Activated CD8-positive, alpha-beta memory T cell treated with anti-CD3 and anti-CD28 coated beads, Interleukin-2, amount 10 ng/mL, durations not matched to agents 7 days and 5 days (primary cell): ENCODE results near the gene ULK4. TPM values are rescaled to one million over a fixed set of nuclear protein-coding genes. Genes with fewer than 3 reads are reported as not detected.

Experiments used
- ATAC-seq: fragments of 150-1000 bp; cut with Tn5 transposase; one replicate; pipeline ENCODE4 v1.10.0; 2021; ENCODE audit warnings: moderate library complexity
- CTCF ChIA-PET: fragments of 350-600 bp; sonication (Branson Sonifier 250); formaldehyde crosslinking; loops from one replicate; lab custom pipeline; 2021; ENCODE audit warnings: antibody characterized with exemption; lab: Charles Lee
- DNase-seq: peaks from one replicate; pipeline ENCODE4 v3.0.0-alpha.2; 2020
- H3K27ac Mint-ChIP-seq: one replicate; pipeline ENCODE4 v1.8.0; 2021; ENCODE audit warnings: mild to moderate bottlenecking, mixed read lengths
- H3K27me3 Mint-ChIP-seq: one replicate; pipeline ENCODE4 v1.8.0; 2021; ENCODE audit warnings: mixed read lengths
- H3K36me3 Mint-ChIP-seq: one replicate; pipeline ENCODE4 v1.8.0; 2021; ENCODE audit warnings: mild to moderate bottlenecking, mixed read lengths
- H3K4me1 Mint-ChIP-seq: one replicate; pipeline ENCODE4 v1.8.0; 2021; ENCODE audit warnings: mixed read lengths
- H3K4me3 Mint-ChIP-seq: one replicate; pipeline ENCODE4 v1.8.0; 2021; ENCODE audit warnings: mild to moderate bottlenecking, moderate library complexity, mixed read lengths
- H3K9me3 Mint-ChIP-seq: one replicate; pipeline ENCODE4 v1.8.0; 2022; ENCODE audit warnings: low read depth, mixed read lengths
- total RNA-seq, 2 experiments: library from RNA; stranded (reverse); gene quantifications; one replicate each; pipeline ENCODE4 v1.2.3, GENCODE V29; 2021

ULK4 gene
- total RNA-seq, 2 experiments from 2014 or later: 9.5 to 13.3 TPM

- H3K27ac Mint-ChIP-seq: no peak overlapping the region
- H3K27me3 Mint-ChIP-seq: no peaks in the 10 kb centered on the region
- no peak overlapping the region for H3K4me3 Mint-ChIP-seq
- H3K9me3 Mint-ChIP-seq: no peaks in the 10 kb centered on the region
- DNase-seq (no peak), ATAC-seq (no peak)
- peaks cover 57% of the 10 kb centered on the region for H3K4me1 Mint-ChIP-seq
- CTCF ChIA-PET: no interaction called here
- H3K36me3 Mint-ChIP-seq: peaks cover 39% of the 10 kb centered on the region
Observed at GRCh38 chr3:41208507-41209220, 753.2 kb downstream of the ULK4 start.

GRCh38 chr3:41207355-41207754 lies 754.5 kb downstream of the ULK4 start:
- no peak for ATAC-seq
- no peaks in the 10 kb centered on the region for H3K9me3 Mint-ChIP-seq
- H3K27me3 Mint-ChIP-seq: no peaks in the 10 kb centered on the region
- H3K36me3 Mint-ChIP-seq: peaks cover 36% of the 10 kb centered on the region
- H3K27ac Mint-ChIP-seq: no peak overlapping the region
- DNase-seq: no peak
- H3K4me1 Mint-ChIP-seq: peaks cover 54% of the 10 kb centered on the region
- H3K4me3 Mint-ChIP-seq: no peak overlapping the region
- CTCF ChIA-PET: no interaction called here

GRCh38 chr3:41205591-41205990 lies 756.3 kb downstream of the ULK4 start:
- CTCF ChIA-PET: no interaction called here
- ATAC-seq (no peak), DNase-seq (no peak)
- H3K4me1 Mint-ChIP-seq: peaks cover 61% of the 10 kb centered on the region
- H3K36me3 Mint-ChIP-seq: peaks cover 31% of the 10 kb centered on the region
- H3K4me3 Mint-ChIP-seq: no peak overlapping the region
- no peak overlapping the region for H3K27ac Mint-ChIP-seq
- no peaks in the 10 kb centered on the region for H3K9me3 Mint-ChIP-seq
- no peaks in the 10 kb centered on the region for H3K27me3 Mint-ChIP-seq

DNA sequence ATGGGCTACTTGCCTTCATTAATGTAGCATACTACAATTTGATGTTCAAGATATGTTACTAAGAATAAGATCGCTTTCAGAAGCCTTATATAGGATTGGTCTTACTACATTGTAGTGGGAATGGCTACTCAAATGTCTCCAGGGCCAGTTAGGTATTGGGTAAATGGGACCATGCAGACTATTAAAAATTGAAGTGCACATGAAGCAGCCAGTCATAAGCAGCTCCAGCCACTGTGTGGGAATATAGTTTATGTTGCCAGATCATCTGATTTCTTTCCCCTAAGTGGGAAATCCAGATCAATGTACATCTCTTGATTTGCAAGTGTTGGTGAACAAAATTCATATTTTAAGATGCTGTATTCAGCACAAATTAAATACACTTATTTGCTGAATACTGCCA lies 757.5 kb downstream of the ULK4 start:
- H3K4me3 Mint-ChIP-seq: no peak overlapping the region
- H3K4me1 Mint-ChIP-seq: peaks cover 60% of the 10 kb centered on the region
- CTCF ChIA-PET: no interaction called here
- H3K27ac Mint-ChIP-seq: no peak overlapping the region
- no peak for DNase-seq
- H3K9me3 Mint-ChIP-seq: no peaks in the 10 kb centered on the region
- no peaks in the 10 kb centered on the region for H3K27me3 Mint-ChIP-seq
- ATAC-seq: no peak
- peaks cover 27% of the 10 kb centered on the region for H3K36me3 Mint-ChIP-seq

- no peak for DNase-seq
- no peak for ATAC-seq
- Mint-ChIP-seq H3K36me3 (peaks cover 14% of the 10 kb centered on the region), H3K4me1 (peaks cover 55% of the 10 kb centered on the region), H3K27ac (no peak overlapping the region), H3K9me3 (no peaks in the 10 kb centered on the region), H3K4me3 (no peak overlapping the region), H3K27me3 (peaks cover 2% of the 10 kb centered on the region)
- CTCF ChIA-PET: interaction anchor here (0.7 kb wide), 1 partner anchor 373 kb away, joined by 3 read pairs; no protein-coding TSS in a partner anchor
Observed at GRCh38 chr3:41202834-41203345, 759.0 kb downstream of the ULK4 start.

DNA sequence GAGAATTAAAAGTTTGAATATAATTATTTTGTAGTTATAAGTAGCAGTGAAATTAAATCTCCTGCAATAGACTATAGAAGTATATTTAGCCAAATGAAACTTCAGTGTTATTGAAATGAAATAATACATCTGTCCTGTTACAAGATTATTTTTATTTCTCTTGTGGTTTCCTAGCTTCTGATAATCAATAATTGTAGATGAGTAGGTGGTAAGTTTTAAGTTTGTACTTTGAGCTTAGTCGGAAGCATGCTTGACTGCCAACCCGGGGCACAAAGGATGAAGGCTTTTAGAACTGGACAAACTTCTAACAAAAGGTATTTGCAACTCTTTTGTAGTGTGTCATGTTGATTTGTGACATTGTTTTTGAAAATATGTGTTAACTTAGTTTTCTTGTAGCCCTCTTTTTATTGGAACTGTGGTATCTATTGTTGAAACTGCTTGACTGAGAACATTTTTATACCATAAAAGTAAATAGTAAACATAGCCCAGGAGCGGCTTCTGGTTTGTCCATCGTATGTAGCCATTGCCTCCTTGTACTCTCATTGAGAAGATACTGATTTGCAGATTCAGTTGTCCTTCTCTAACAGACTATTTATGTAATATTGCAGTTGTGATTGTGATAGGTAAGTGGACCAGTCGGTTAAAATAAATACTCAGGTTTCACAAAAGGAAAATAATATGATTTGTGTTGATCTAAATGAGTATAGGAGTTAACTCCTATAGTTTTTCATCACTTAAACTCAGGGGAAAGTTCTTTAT lies 759.6 kb downstream of the ULK4 start:
- ATAC-seq: no peak
- peak overlapping the region; percentile 70 for H3K27ac Mint-ChIP-seq

GRCh38 chr3:41200669-41201021 lies 761.3 kb downstream of the ULK4 start:
- H3K9me3 Mint-ChIP-seq: no peaks in the 10 kb centered on the region
- CTCF ChIA-PET: no interaction called here
- ATAC-seq: no peak
- H3K4me3 Mint-ChIP-seq: peak overlapping the region; percentile 90
- H3K36me3 Mint-ChIP-seq: peaks cover 7% of the 10 kb centered on the region
- peak overlapping the region; percentile 87 for H3K27ac Mint-ChIP-seq
- H3K4me1 Mint-ChIP-seq: peaks cover 44% of the 10 kb centered on the region
- DNase-seq: peak; percentile 55
- peaks cover 15% of the 10 kb centered on the region for H3K27me3 Mint-ChIP-seq

More for the DNA sequence above, 759.6 kb downstream of the ULK4 start:
- CTCF ChIA-PET: interaction anchor here (0.7 to 0.8 kb wide), 2 partner anchors 12 to 374 kb away, joined by 3 read pairs; no protein-coding TSS in a partner anchor
- Mint-ChIP-seq H3K9me3 (no peaks in the 10 kb centered on the region), H3K4me1 (peaks cover 48% of the 10 kb centered on the region), H3K27me3 (peaks cover 2% of the 10 kb centered on the region), H3K36me3 (peaks cover 8% of the 10 kb centered on the region), H3K4me3 (peak overlapping the region; percentile 90)
- no peak for DNase-seq

DNA sequence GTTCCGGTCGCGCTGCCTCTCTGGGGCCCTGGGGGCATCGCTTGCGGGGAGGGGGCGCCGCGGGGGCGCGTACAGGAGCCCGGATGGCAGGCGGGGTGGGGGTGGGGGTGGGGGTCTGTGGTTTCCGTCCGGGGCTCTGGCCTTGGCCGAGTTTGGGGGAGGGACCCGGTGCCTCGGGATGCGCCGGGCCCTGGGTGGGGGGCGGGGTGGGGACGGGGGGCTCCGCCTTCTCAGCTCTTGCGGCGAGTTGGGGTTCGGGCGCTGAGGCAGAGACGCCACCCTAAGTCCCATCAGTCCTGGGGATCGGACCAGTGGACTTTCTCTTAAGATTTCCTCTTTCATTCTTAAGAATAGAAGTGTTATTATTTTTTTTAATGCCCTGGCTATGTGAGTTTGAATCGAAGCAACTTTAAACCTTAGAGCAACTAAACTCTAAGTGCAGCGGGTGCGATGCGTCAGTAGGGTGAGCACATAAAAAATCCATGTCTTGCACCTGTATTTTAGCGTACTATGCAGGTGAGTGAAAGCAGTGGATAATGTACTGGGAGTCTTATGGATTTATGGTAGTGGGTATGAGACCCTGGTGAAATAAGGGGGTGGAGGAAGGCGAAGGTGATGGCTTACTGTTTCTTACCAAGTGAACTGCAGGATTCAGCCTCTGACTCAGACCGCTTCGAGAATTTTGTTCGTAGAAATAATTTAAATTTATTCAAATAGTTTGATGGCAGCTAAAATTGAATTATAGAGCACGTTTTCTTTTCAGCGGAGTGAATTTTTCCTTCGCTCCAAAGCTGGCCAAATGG lies 761.8 kb downstream of the ULK4 start:
- no peaks in the 10 kb centered on the region for H3K9me3 Mint-ChIP-seq
- H3K27me3 Mint-ChIP-seq: peaks cover 19% of the 10 kb centered on the region
- peaks cover 7% of the 10 kb centered on the region for H3K36me3 Mint-ChIP-seq
- peak overlapping the region; percentile 90 for H3K4me3 Mint-ChIP-seq
- DNase-seq (peak; percentile 70), ATAC-seq (peak; percentile 22)
- H3K4me1 Mint-ChIP-seq: peaks cover 40% of the 10 kb centered on the region
- CTCF ChIA-PET: interaction anchor here (1.0 to 1.2 kb wide), 2 partner anchors 9 to 10 kb away, joined by 3 to 8 read pairs; no protein-coding TSS in a partner anchor
- H3K27ac Mint-ChIP-seq: peak overlapping the region; percentile 87

DNA sequence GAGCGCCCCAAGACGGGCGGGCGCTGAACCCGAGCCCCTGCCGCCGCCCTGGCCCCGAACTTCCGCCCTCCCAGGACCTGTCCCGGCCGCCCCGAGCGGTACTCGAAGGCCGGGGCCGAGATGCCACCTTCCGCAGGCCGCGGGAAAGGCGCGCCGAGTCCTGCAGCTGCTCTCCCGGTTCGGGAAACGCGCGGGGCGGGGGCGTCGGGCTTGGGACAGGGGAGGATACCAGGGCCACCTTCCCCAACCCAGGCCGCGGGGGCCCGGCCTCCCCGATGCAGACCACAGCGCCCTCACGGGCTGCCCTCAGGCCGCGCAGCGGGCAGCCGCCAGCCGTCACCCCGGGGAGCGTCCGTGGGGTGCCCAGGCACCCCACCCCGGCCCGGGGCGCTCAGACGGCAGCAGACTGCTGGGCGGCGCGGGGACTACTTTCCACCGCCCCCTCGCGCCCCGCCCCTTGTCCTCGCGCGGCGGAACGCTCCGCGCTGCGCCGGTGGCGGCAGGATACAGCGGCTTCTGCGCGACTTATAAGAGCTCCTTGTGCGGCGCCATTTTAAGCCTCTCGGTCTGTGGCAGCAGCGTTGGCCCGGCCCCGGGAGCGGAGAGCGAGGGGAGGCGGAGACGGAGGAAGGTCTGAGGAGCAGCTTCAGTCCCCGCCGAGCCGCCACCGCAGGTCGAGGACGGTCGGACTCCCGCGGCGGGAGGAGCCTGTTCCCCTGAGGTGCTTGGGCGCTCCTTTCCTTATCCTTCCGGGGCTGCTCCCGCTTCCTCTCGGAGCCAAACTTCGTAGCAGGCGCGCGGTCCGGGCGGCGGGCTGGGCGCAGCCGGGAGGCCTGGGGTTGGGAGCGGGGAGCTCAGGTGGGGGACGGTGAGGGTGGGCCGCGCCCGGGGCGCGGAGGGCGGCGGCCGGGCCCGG lies 762.7 kb downstream of the ULK4 start, which contains the start of gene CTNNB1:
Gene CTNNB1, plus strand, starts transcription at position 556 of the 916 bp plus-strand sequence. CDS start 24,564 bp downstream, outside the sequence.
- CTCF ChIA-PET: interaction anchor here (1.0 to 1.2 kb wide), 2 partner anchors 8 to 11 kb away, joined by 3 to 8 read pairs; no protein-coding TSS in a partner anchor
- H3K27me3 Mint-ChIP-seq: peaks cover 25% of the 10 kb centered on the region
- peak; percentile 92 for DNase-seq
- peak within 1 kb of the TSS; percentile 90 for H3K4me3 Mint-ChIP-seq
- no peaks in the 10 kb centered on the region for H3K9me3 Mint-ChIP-seq
- peak within 1 kb of the TSS; percentile 89 for H3K27ac Mint-ChIP-seq
- peaks cover 33% of the 10 kb centered on the region for H3K4me1 Mint-ChIP-seq
- H3K36me3 Mint-ChIP-seq: peaks cover 7% of the 10 kb centered on the region
- ATAC-seq: peak; percentile 86

DNA sequence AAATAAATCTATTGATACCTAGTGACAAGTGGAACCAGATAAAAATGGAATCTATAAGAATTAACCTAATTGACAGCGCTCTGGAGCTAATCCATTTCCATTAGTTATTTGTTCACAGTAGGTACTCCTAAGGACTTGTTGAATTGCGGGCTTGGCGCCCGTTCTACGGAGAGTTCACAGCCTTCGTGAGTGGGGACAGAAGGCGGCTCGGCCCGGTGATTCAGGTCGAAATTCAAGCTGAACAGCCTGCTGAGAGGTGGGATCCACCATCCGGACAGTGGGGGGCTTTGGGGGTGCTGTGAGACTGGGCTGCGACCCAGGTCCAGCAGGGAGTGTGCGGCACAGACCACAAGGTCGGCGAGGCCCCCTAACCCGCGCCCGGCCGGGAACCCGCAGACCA lies 763.4 kb downstream of the ULK4 start:
- H3K27me3 Mint-ChIP-seq: peaks cover 30% of the 10 kb centered on the region
- H3K9me3 Mint-ChIP-seq: no peaks in the 10 kb centered on the region
- CTCF ChIA-PET: interaction anchor here (0.7 to 0.8 kb wide), 2 partner anchors 8 to 618 kb away, joined by 3 read pairs; no protein-coding TSS in a partner anchor
- no peak for ATAC-seq
- H3K4me3 Mint-ChIP-seq: peak overlapping the region; percentile 71
- peaks cover 7% of the 10 kb centered on the region for H3K36me3 Mint-ChIP-seq
- peak overlapping the region; percentile 74 for H3K27ac Mint-ChIP-seq
- no peak for DNase-seq
- H3K4me1 Mint-ChIP-seq: peaks cover 29% of the 10 kb centered on the region

DNA sequence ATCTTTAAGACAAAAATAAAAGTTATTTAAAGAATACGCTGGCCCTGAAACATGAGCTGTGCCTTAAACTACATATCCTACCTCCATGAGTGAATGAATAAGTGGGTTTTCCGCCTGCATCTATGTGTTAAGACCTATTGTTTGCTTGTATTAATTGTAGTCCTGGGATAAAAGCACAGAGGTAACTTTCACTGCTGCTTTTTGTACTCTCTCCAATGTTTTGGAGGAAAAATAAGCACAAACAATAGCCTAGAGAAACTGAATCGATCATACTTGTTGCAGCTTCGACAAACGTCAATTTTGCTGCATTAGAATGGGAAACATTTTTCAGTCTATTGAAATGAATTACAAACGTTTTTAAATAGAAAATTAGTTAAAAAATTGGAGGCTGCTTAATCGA lies 763.9 kb downstream of the ULK4 start:
- DNase-seq: no peak
- H3K27ac Mint-ChIP-seq: no peak overlapping the region
- peak overlapping the region; percentile 71 for H3K4me3 Mint-ChIP-seq
- no peaks in the 10 kb centered on the region for H3K9me3 Mint-ChIP-seq
- H3K27me3 Mint-ChIP-seq: peaks cover 31% of the 10 kb centered on the region
- CTCF ChIA-PET: interaction anchor here (0.7 to 0.8 kb wide), 2 partner anchors 8 to 617 kb away, joined by 3 read pairs; no protein-coding TSS in a partner anchor
- peaks cover 7% of the 10 kb centered on the region for H3K36me3 Mint-ChIP-seq
- ATAC-seq: no peak
- peaks cover 27% of the 10 kb centered on the region for H3K4me1 Mint-ChIP-seq
